GM19438 (cell line): ENCODE results near the gene LARGE1.

ENCODE experiments used
- ATAC-seq: cut with Tn5 transposase; IDR thresholded peaks from one replicate; pipeline ENCODE4 v1.9.1; 2021; ENCODE audit warnings: low read depth; ENCODE audit not compliant: unreplicated experiment

Gene LARGE1

GRCh38 chr22:33300165-33300564, 620.1 kb downstream of the LARGE1 start:
- no peak for ATAC-seq

GRCh38 chr22:33299245-33299956, 620.9 kb downstream of the LARGE1 start:
- ATAC-seq = peak; percentile 86

- ATAC-seq = no peak
Observed at GRCh38 chr22:33296941-33297340, 623.3 kb downstream of the LARGE1 start.

- no peak for ATAC-seq
Observed at GRCh38 chr22:33288078-33288477, 632.2 kb downstream of the LARGE1 start.

DNA sequence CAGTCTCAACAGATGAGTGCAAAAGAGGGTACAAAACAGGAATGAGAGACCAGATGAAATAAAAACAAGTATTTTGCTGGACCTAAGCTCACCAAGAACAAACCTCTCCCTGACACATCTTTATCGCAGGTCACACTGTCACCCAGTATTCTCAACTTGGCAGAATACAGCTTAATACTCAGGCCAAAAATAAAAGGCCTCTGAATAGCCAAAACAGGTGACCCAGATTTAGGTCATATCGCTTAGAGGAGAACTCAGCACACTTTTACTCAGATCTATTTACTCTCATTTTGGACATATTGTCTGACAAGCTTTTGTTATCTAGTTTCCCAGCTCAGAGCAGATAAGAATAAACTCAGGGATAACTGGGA, 645.2 kb downstream of the LARGE1 start:
- ATAC-seq = no peak

- ATAC-seq = no peak
Observed at GRCh38 chr22:33274214-33275072, 645.8 kb downstream of the LARGE1 start.

- no peak for ATAC-seq
Observed at GRCh38 chr22:33272871-33273270, 647.4 kb downstream of the LARGE1 start.

GRCh38 chr22:33272180-33272579, 648.1 kb downstream of the LARGE1 start:
- peak; percentile 47 for ATAC-seq

DNA sequence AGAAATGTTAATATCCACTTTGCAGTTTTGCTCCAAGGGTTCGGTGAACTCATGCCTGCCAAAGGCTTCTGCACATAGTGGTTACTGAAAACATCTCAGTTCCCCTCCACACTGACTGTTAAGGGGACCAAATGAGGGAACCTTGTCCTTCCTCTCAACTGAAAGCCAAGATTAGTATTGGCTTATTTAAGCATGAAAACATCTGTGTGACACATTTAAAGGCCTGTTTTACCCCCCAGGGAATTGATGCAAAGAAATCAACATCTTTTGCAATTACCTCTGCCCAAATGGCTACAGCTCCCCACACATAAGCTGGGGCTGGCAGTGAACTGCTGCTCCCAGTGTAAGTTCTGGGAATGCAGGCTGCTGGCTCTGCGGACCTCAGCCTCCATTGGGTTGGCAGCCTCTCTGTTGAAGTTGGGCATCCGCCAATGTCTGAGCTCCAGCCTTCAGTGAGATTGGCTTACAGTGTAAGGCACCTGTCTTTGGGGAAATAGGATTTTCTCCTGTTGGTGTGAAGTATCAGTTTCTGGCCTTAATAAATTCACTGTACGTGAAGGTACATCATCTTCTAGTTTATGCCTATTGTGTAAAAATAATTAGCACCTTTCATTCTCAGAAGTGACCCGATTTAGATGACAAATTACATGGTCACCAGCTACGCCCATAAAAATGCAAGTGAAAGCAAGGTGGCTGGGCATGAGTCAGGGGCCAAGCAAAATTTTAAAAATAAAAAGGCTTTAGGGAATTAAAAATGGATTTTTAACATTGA, 648.7 kb downstream of the LARGE1 start:
- peak; percentile 69 for ATAC-seq

GRCh38 chr22:33270596-33270995, 649.7 kb downstream of the LARGE1 start:
- ATAC-seq = no peak

- ATAC-seq = no peak
Observed at GRCh38 chr22:33261699-33262098, 658.6 kb downstream of the LARGE1 start.

- ATAC-seq = no peak
Observed at GRCh38 chr22:33260498-33260897, 659.8 kb downstream of the LARGE1 start.

DNA sequence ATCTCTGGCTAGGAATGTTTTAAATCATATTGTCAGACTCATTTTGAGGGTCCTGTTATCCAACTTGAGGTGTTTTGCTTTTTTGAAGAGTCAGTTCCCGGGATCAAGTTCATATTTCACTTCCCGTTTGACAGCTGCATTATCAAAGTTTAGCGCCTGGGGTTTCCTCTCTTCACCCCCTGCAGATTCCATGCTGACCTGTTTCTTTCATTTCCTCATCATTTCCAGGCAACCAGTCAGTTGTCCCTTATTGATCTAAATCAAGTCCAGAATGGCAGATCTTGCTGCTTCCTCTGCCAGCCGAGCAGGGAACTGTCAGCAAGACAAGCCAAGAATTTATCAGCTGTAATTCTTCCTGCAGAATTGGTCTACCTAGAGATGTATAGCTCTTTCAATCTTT, 664.5 kb downstream of the LARGE1 start:
- ATAC-seq = no peak

DNA sequence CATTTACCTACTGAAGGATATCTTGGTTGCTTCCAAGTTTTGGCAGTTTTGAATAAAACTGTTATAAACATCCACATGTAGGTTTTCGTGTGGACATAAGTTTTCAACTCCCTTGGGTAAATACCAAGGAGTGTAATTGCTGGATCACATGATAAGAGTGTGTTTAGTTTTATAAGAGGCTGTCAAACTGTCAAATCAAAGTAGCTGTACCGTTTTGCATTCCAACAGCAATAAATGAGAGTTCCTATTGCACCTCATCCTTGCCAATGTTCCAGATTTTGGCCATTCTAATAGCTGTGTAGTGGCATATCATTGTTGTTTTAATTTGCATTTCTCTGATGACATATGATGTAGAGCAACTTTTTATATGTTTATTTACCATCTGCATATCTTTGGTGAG, 671.3 kb downstream of the LARGE1 start:
- no peak for ATAC-seq

- no peak for ATAC-seq
Observed at GRCh38 chr22:33247758-33248157, 672.5 kb downstream of the LARGE1 start.

GRCh38 chr22:33242078-33242477, 678.2 kb downstream of the LARGE1 start:
- no peak for ATAC-seq

DNA sequence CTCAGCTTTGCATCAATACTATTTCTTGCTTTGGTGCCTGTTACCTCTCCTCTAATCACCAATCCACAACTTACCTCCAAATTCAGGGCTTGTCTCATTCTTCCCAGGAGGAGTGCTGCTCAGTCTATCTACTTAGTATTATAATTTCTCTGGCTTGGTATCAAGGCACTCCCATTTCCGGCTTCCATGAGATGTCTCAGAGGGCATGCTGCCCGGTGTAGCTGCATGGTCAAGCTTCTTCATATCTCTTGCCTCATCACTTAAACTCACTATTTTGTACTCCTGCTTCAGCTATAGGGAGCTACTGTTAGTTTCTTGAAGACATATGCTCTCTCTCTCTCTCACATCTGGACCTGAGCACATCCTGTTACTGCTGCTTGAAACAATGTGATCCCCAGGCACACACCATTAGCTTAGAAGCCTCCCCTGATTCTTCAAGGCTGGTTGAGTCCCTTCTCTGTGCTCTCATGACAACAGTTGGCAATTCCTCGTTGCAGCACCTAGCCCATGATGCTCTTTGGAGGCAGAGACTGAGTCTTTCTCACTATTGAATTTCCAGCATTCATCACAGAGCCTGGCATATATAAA, 679.3 kb downstream of the LARGE1 start:
- ATAC-seq = no peak

DNA sequence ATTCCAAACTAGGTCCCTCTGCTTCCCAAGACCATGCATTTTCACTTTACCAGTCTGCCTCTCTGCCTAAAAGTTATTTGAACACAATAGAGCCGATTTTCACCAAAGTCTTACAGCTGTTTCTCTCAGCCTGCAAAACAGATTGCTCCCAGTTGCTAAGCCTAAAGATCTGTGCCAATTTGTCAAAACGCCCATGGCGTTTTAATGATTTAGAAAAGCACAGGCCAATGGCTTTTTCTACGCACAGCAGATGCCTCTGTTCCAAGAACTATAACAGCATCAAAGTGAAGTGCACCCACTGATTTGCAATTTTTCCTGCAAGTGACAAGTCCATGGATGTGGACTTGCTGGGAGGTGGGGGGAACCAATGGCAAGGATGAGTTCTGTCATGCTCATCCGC, 688.2 kb downstream of the LARGE1 start:
- no peak for ATAC-seq

DNA sequence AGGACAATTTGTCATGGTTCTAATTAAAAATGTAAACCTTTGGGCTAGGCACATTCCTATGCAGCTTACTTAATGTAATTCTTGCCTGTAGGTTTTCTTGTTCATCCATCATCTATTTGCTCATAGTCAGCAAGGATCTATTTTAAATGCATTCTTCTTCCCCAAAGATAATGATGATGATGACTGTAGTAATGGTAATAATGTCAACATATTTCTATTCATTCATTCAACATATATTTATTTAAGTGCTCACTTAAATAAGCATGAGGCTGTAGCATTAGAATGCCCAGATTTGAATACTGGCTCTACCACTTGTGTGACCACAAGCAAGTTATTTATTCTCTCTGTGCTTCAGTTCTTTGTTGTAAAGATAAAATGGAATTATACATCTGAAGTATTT, 692.5 kb downstream of the LARGE1 start:
- ATAC-seq = no peak

GRCh38 chr22:33224841-33225240, 695.4 kb downstream of the LARGE1 start:
- no peak for ATAC-seq
